ENCODE measurements around the gene RGS11. TPM values are rescaled to one million over a fixed set of nuclear protein-coding genes. Genes with fewer than 3 reads are reported as not detected.

RGS11 gene
- total and polyA plus RNA-seq, 2 donors (not counting 1 experiment from before 2014, with no cell fraction given): 1.1 to 6.3 TPM

DNA sequence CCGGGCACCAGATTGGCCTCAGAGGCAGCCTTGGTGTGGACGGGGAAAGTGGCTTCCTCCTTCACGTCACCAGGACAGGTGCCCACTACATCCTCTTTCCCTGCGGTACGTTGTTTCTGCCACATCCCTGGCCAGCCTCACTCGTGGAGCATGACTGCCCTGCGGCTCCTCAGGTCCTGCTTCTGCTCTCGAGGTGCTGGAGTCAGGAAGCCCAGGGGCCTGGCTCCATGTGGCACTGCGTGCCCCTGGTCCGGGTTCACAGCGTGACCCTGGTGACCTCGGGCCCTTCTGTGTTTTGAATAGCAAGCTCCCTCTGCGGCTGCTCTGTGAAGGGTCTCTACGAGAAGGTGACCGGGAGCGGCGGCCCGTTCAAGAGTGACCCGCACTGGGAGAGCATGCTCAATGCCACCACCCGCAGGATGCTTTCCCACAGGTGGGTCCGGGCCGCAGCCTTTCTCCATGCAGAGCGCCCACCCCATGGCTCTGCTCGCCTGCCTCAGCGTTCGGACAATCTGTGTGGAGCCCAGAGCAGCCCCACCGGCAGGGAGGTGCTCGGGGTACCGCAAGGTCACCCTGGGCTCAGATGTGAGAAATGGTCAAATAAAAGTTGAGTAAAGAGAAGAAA is 13.5 kb downstream of the RGS11 start:
- Histone ChIP-seq H3K9me3 (ENCODE audit: control insufficient read depth, insufficient read depth, low read depth, low read length) (no peaks in the 10 kb centered on the region), H3K9ac (ENCODE audit: insufficient read depth, low read length) (no peak overlapping the region), H4K20me1 (ENCODE audit: control insufficient read depth, extremely low read depth, insufficient read depth, low read length) (no peaks in the 10 kb centered on the region), H3K36me3 (ENCODE audit: control insufficient read depth, insufficient read depth, low read length) (peaks cover 6% of the 10 kb centered on the region), H3K4me2 (ENCODE audit: extremely low read depth, insufficient read depth, low read length) (no peak overlapping the region), H3K4me1 (ENCODE audit: control insufficient read depth, extremely low read depth, insufficient read depth, low read length) (no peaks in the 10 kb centered on the region), H2AFZ (ENCODE audit: low read length) (no peak overlapping the region), H3K27ac (ENCODE audit: insufficient read depth, low read length) (no peak overlapping the region), H3K79me2 (ENCODE audit: control insufficient read depth, insufficient read depth, low read length) (no peaks in the 10 kb centered on the region), H3K27me3 (ENCODE audit: control insufficient read depth, insufficient read depth, low read length) (no peaks in the 10 kb centered on the region), H3K4me3 (replicated peaks in 1 of 4; ENCODE audit: control extremely low read depth in 1 of 4, insufficient read depth in 1 of 4, low read depth in 3 of 4, low read length in 4 of 4) (no peak overlapping the region)
- TF ChIP-seq EZH2 (IDR thresholded peaks at IDR 0.05; ENCODE audit: low read length, missing control alignments): no peak
- TF ChIP-seq, protein P1, sequence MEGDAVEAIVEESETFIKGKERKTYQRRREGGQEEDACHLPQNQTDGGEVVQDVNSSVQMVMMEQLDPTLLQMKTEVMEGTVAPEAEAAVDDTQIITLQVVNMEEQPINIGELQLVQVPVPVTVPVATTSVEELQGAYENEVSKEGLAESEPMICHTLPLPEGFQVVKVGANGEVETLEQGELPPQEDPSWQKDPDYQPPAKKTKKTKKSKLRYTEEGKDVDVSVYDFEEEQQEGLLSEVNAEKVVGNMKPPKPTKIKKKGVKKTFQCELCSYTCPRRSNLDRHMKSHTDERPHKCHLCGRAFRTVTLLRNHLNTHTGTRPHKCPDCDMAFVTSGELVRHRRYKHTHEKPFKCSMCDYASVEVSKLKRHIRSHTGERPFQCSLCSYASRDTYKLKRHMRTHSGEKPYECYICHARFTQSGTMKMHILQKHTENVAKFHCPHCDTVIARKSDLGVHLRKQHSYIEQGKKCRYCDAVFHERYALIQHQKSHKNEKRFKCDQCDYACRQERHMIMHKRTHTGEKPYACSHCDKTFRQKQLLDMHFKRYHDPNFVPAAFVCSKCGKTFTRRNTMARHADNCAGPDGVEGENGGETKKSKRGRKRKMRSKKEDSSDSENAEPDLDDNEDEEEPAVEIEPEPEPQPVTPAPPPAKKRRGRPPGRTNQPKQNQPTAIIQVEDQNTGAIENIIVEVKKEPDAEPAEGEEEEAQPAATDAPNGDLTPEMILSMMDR (conservative IDR thresholded peaks at IDR 0.05 in 1 of 2, IDR thresholded peaks at IDR 0.05 in 1 of 2; ENCODE audit: low read depth in 1 of 2, low read length in 2 of 2): no peak
- DNase-seq (ENCODE audit: low read depth in 2 of 2): no peak

- H3K79me2 ChIP-seq (ENCODE audit: control insufficient read depth, insufficient read depth, low read length): no peaks in the 10 kb centered on the region
- no peak overlapping the region for H3K4me2 ChIP-seq (ENCODE audit: extremely low read depth, insufficient read depth, low read length)
- TF ChIP-seq, protein P1 (conservative IDR thresholded peaks at IDR 0.05 in 1 of 2, IDR thresholded peaks at IDR 0.05 in 1 of 2; ENCODE audit: low read depth in 1 of 2, low read length in 2 of 2): no peak
- no peak for TF ChIP-seq EZH2 (IDR thresholded peaks at IDR 0.05; ENCODE audit: low read length, missing control alignments)
- H4K20me1 ChIP-seq (ENCODE audit: control insufficient read depth, extremely low read depth, insufficient read depth, low read length): no peaks in the 10 kb centered on the region
- H3K9me3 ChIP-seq (ENCODE audit: control insufficient read depth, insufficient read depth, low read depth, low read length): no peaks in the 10 kb centered on the region
- H3K27me3 ChIP-seq (ENCODE audit: control insufficient read depth, insufficient read depth, low read length): no peaks in the 10 kb centered on the region
- DNase-seq (ENCODE audit: low read depth in 2 of 2): no peak
- H3K27ac ChIP-seq (ENCODE audit: insufficient read depth, low read length): no peak overlapping the region
- peaks cover 6% of the 10 kb centered on the region for H3K36me3 ChIP-seq (ENCODE audit: control insufficient read depth, insufficient read depth, low read length)
- no peak overlapping the region for H3K4me3 ChIP-seq (replicated peaks in 1 of 4; ENCODE audit: control extremely low read depth in 1 of 4, insufficient read depth in 1 of 4, low read depth in 3 of 4, low read length in 4 of 4)
- no peak overlapping the region for H2AFZ ChIP-seq (ENCODE audit: low read length)
- no peak overlapping the region for H3K9ac ChIP-seq (ENCODE audit: insufficient read depth, low read length)
- H3K4me1 ChIP-seq (ENCODE audit: control insufficient read depth, extremely low read depth, insufficient read depth, low read length): no peaks in the 10 kb centered on the region
Observed at GRCh38 chr16:261031-261691, 14.6 kb downstream of the RGS11 start.

DNA sequence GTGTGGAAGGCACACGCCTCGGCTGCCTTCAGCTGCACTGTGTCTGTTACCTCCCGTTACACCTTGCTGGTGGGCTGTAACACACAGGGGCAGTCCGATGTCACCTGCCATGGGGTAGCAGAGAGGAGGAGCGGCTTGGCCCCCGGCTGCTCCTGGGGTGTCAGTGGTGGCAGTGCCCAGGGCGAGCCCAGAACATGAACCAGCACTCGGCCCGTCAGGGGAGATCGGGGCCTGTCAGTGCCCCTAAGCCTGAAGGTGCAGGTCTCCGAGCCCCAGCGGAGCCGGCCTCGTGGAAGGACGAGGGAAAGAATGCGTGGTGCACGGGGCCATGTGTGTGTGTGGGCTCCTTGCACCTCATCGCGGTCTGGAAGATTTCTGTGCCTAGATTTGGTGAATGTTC is 15.4 kb downstream of the RGS11 start:
- TF ChIP-seq, protein P1 (conservative IDR thresholded peaks at IDR 0.05 in 1 of 2, IDR thresholded peaks at IDR 0.05 in 1 of 2; ENCODE audit: low read depth in 1 of 2, low read length in 2 of 2): no peak
- no peak for TF ChIP-seq EZH2 (IDR thresholded peaks at IDR 0.05; ENCODE audit: low read length, missing control alignments)
- no peaks in the 10 kb centered on the region for H3K4me1 ChIP-seq (ENCODE audit: control insufficient read depth, extremely low read depth, insufficient read depth, low read length)
- H3K4me2 ChIP-seq (ENCODE audit: extremely low read depth, insufficient read depth, low read length): no peak overlapping the region
- no peaks in the 10 kb centered on the region for H3K27me3 ChIP-seq (ENCODE audit: control insufficient read depth, insufficient read depth, low read length)
- no peaks in the 10 kb centered on the region for H3K9me3 ChIP-seq (ENCODE audit: control insufficient read depth, insufficient read depth, low read depth, low read length)
- no peak for DNase-seq (ENCODE audit: low read depth in 2 of 2)
- no peak overlapping the region for H3K9ac ChIP-seq (ENCODE audit: insufficient read depth, low read length)
- H2AFZ ChIP-seq (ENCODE audit: low read length): no peak overlapping the region
- peaks cover 6% of the 10 kb centered on the region for H3K36me3 ChIP-seq (ENCODE audit: control insufficient read depth, insufficient read depth, low read length)
- no peaks in the 10 kb centered on the region for H3K79me2 ChIP-seq (ENCODE audit: control insufficient read depth, insufficient read depth, low read length)
- H3K4me3 ChIP-seq (replicated peaks in 1 of 4; ENCODE audit: control extremely low read depth in 1 of 4, insufficient read depth in 1 of 4, low read depth in 3 of 4, low read length in 4 of 4): no peak overlapping the region
- H3K27ac ChIP-seq (ENCODE audit: insufficient read depth, low read length): no peak overlapping the region
- H4K20me1 ChIP-seq (ENCODE audit: control insufficient read depth, extremely low read depth, insufficient read depth, low read length): no peaks in the 10 kb centered on the region
